SK-N-SH (cell line): Measurements from ENCODE around the gene RNF223. TPM values are rescaled to one million over a fixed set of nuclear protein-coding genes. Genes with fewer than 3 reads are reported as not detected.

Experiments
- CTCF ChIA-PET: fragments of 300-600, 350-600 bp; formaldehyde crosslinking; extraction: SDS; loops from one replicate; lab custom pipeline; 2021; lab: Yijun Ruan, JAX
- POLR2A ChIA-PET: fragments of 350-600 bp; sonication (Branson Sonifier 250); formaldehyde crosslinking; extraction: SDS; loops from one replicate; lab custom pipeline; 2020; ENCODE audit warnings: antibody characterized with exemption, inconsistent platforms; lab: Yijun Ruan, JAX
- DNase-seq: peaks from one replicate; pipeline ENCODE4 v3.0.0; 2012
- H2AFZ ChIP-seq: fragments of 200-600 bp; sonication (generic); 2 replicates; pipeline ENCODE4 v1.8.1; 2016; ENCODE audit warnings: antibody characterized with exemption, mild to moderate bottlenecking, low read depth
- H3F3A ChIP-seq: fragments of 200-600 bp; sonication (generic); replicated peaks from 2 replicates; pipeline ENCODE3; 2016; ENCODE audit warnings: antibody characterized with exemption, mild to moderate bottlenecking; ENCODE audit not compliant: insufficient read depth
- H3K27ac ChIP-seq, 2 experiments: fragments of 200-500 bp in 1 of 2; fragments of 200-600 bp in 1 of 2; sonication (Bioruptor generic) in 1 of 2; sonication (generic), shearing (Covaris generic) in 1 of 2; 2 replicates each; pipeline versions ENCODE4 v1.5.1 to v1.6.1; 2014 to 2016; ENCODE audit warnings: low read depth in 2 of 2, inconsistent platforms in 1 of 2, low read length in 1 of 2, mild to moderate bottlenecking in 1 of 2, mixed read lengths in 1 of 2
- H3K27me3 ChIP-seq: fragments of 200-600 bp; sonication (generic), shearing (Covaris generic); 2 replicates; pipeline ENCODE4 v1.6.1; 2016; ENCODE audit warnings: mixed run types; ENCODE audit not compliant: insufficient read depth
- H3K36me3 ChIP-seq, 2 experiments: fragments of 200-500 bp in 1 of 2; fragments of 200-600 bp in 1 of 2; sonication (Bioruptor generic) in 1 of 2; sonication (generic) in 1 of 2; replicated peaks in 1 of 2; 2 replicates each; pipeline versions ENCODE3 to v1.5.1; 2014 to 2016; ENCODE audit warnings: low read length in 1 of 2, mild to moderate bottlenecking in 1 of 2; ENCODE audit not compliant: insufficient read depth in 2 of 2, control insufficient read depth in 1 of 2
- H3K4me1 ChIP-seq, 2 experiments: fragments of 200-500 bp in 1 of 2; fragments of 200-600 bp in 1 of 2; sonication (Bioruptor generic) in 1 of 2; sonication (generic), shearing (Covaris generic) in 1 of 2; 2 replicates each; pipeline versions ENCODE4 v1.5.1 to v1.6.1; 2014 to 2016; ENCODE audit warnings: low read depth in 1 of 2, low read length in 1 of 2, mixed run types in 1 of 2; ENCODE audit not compliant: insufficient read depth in 2 of 2, control insufficient read depth in 1 of 2
- H3K4me2 ChIP-seq: fragments of 200-600 bp; sonication (generic), shearing (Covaris generic); 2 replicates; pipeline ENCODE4 v1.6.1; 2017; ENCODE audit warnings: mixed run types
- H3K4me3 ChIP-seq, 2 experiments: fragments of 200-500 bp in 1 of 2; fragments of 200-600 bp in 1 of 2; sonication (Bioruptor generic) in 1 of 2; sonication (generic), shearing (Covaris generic) in 1 of 2; 2 replicates each; pipeline versions ENCODE4 v1.5.1 to v1.8.1; 2014 to 2016; ENCODE audit warnings: low read depth in 2 of 2, inconsistent platforms in 1 of 2, low read length in 1 of 2, mild to moderate bottlenecking in 1 of 2, mixed read lengths in 1 of 2, moderate library complexity in 1 of 2
- H3K79me2 ChIP-seq: fragments of 200-600 bp; sonication (generic); 2 replicates; pipeline ENCODE4 v1.8.1; 2017; ENCODE audit warnings: mild to moderate bottlenecking; ENCODE audit not compliant: insufficient read depth
- H3K9ac ChIP-seq: fragments of 200-600 bp; sonication (generic); 2 replicates; pipeline ENCODE4 v1.6.1; 2017; ENCODE audit warnings: mixed run types
- H3K9me2 ChIP-seq: fragments of 200-600 bp; sonication (generic); 2 replicates; pipeline ENCODE4 v1.6.1; 2017; ENCODE audit warnings: mixed run types
- H3K9me3 ChIP-seq: fragments of 200-600 bp; sonication (generic); 2 replicates; pipeline ENCODE4 v1.6.1; 2017; ENCODE audit warnings: mixed run types, mild to moderate bottlenecking, moderate library complexity
- H4K20me1 ChIP-seq: fragments of 200-600 bp; sonication (generic); 2 replicates; pipeline ENCODE4 v1.6.1; 2017; ENCODE audit warnings: mild to moderate bottlenecking, mixed run types; ENCODE audit not compliant: insufficient read depth
- FOSL2 ChIP-seq: IDR thresholded peaks from 2 replicates; pipeline ENCODE4 v1.4.0; 2012; ENCODE audit warnings: low read depth, mild to moderate bottlenecking, moderate library complexity, borderline replicate concordance
- GABPA ChIP-seq: IDR thresholded peaks from 2 replicates; pipeline ENCODE4 v1.4.0; 2012; ENCODE audit warnings: low read depth, mild to moderate bottlenecking
- MXI1 ChIP-seq: IDR thresholded peaks from 2 replicates; pipeline ENCODE4 v1.6.1; 2012; ENCODE audit warnings: mild to moderate bottlenecking, low read depth, low read length, improper control_type of control experiment
- PBX3 ChIP-seq: IDR thresholded peaks from 2 replicates; pipeline ENCODE4; 2012
- RCOR1 ChIP-seq: fragments of 150-350 bp; IDR thresholded peaks from 2 replicates; pipeline ENCODE4 v1.6.1; 2017; ENCODE audit warnings: antibody characterized with exemption, low read length
- SIN3A ChIP-seq: IDR thresholded peaks from 2 replicates; pipeline ENCODE4 v1.6.1; 2012; ENCODE audit warnings: low read depth, mild to moderate bottlenecking, low read length, moderate library complexity, borderline replicate concordance
- TEAD4 ChIP-seq: IDR thresholded peaks from 2 replicates; pipeline ENCODE4 v1.4.0; 2012; ENCODE audit warnings: mild to moderate bottlenecking, borderline replicate concordance; ENCODE audit not compliant: insufficient read depth
- YY1 ChIP-seq: IDR thresholded peaks from 2 replicates; pipeline ENCODE4 v1.4.0; 2012; ENCODE audit warnings: low read depth, mild to moderate bottlenecking
- WGBS: methylation state at CpG from one replicate; pipeline ENCODE4 v1.1.6; 2017; ENCODE audit warnings: low lambda C conversion rate; 5-methylcytosine and 5-hydroxymethylcytosine counted together
- polyA plus RNA-seq, 3 experiments: library from polyadenylated mRNA; depleted of rRNA; stranded (reverse); fragments of >200 nt; gene quantifications; 2 replicates each; pipeline ENCODE4 v1.2.3, GENCODE V29; 2012
- TF ChIP-seq, protein P1 (sequence below): IDR thresholded peaks from 2 replicates; pipeline ENCODE4 v1.4.0; 2012; ENCODE audit warnings: low read depth, borderline replicate concordance
- TF ChIP-seq, protein P2 (sequence below): IDR thresholded peaks from 2 replicates; pipeline ENCODE4 v1.4.0; 2012; ENCODE audit warnings: low read depth, borderline replicate concordance

The RNF223 gene
- polyA plus RNA-seq, 1 of the 3 experiments (the other 2 are of a cell fraction): not detected

- ChIA-PET POLR2A (no interaction called here), CTCF (interaction anchor here (1.2 to 15.4 kb wide), 8 partner anchors 8 to 82 kb away, joined by 3 to 216 read pairs (median 28); partner anchors contain the start of gene PERM1)
- Histone ChIP-seq H3K9me3 (no peaks in the 10 kb centered on the region), H3K27me3 (peaks cover 7% of the 10 kb centered on the region; the same call in 1 of the 2 replicates), H3K4me3 (no peak overlapping the region), H3K4me2 (no peak overlapping the region), H3K9ac (no peak overlapping the region), H2AFZ (no peak overlapping the region), H3K4me1 (peaks cover 0 to 7% of the 10 kb centered on the region in 2 experiments; a peak in 1 of 4 replicates), H4K20me1 (peaks cover 6% of the 10 kb centered on the region; the same call in 1 of the 2 replicates), H3K9me2 (no peaks in the 10 kb centered on the region), H3K36me3 (no peaks in the 10 kb centered on the region), H3K79me2 (no peaks in the 10 kb centered on the region), H3K27ac (no peak overlapping the region), H3F3A (peaks cover 9% of the 10 kb centered on the region)
- no peak for DNase-seq
- no peak for TF ChIP-seq RCOR1
- TF ChIP-seq SIN3A: no peak
- no peak for TF ChIP-seq TEAD4
- no peak for TF ChIP-seq GABPA
- TF ChIP-seq, protein P1, sequence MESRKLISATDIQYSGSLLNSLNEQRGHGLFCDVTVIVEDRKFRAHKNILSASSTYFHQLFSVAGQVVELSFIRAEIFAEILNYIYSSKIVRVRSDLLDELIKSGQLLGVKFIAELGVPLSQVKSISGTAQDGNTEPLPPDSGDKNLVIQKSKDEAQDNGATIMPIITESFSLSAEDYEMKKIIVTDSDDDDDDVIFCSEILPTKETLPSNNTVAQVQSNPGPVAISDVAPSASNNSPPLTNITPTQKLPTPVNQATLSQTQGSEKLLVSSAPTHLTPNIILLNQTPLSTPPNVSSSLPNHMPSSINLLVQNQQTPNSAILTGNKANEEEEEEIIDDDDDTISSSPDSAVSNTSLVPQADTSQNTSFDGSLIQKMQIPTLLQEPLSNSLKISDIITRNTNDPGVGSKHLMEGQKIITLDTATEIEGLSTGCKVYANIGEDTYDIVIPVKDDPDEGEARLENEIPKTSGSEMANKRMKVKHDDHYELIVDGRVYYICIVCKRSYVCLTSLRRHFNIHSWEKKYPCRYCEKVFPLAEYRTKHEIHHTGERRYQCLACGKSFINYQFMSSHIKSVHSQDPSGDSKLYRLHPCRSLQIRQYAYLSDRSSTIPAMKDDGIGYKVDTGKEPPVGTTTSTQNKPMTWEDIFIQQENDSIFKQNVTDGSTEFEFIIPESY: no peak
- TF ChIP-seq MXI1: no peak
- no peak for TF ChIP-seq FOSL2
- TF ChIP-seq, protein P2, sequence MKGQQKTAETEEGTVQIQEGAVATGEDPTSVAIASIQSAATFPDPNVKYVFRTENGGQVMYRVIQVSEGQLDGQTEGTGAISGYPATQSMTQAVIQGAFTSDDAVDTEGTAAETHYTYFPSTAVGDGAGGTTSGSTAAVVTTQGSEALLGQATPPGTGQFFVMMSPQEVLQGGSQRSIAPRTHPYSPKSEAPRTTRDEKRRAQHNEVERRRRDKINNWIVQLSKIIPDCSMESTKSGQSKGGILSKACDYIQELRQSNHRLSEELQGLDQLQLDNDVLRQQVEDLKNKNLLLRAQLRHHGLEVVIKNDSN: no peak
- TF ChIP-seq PBX3: no peak
- TF ChIP-seq YY1: no peak
- whole genome bisulfite sequencing: 51% methylated on average over 16 of the region's 20 CpGs
These were observed 8.7 kb downstream of the RNF223 start for GRCh38 chr1:1065265-1065939.
